Fibroblast of skin of back (primary cell): Measurements from ENCODE around the gene ABCA2.
A peak's percentile ranks its signal among the peaks of the same experiment; 100 is the strongest.

ENCODE experiments used
- DNase-seq: peaks from one replicate; pipeline ENCODE4 v3.0.0-alpha.2; 2013

Gene ABCA2

DNA sequence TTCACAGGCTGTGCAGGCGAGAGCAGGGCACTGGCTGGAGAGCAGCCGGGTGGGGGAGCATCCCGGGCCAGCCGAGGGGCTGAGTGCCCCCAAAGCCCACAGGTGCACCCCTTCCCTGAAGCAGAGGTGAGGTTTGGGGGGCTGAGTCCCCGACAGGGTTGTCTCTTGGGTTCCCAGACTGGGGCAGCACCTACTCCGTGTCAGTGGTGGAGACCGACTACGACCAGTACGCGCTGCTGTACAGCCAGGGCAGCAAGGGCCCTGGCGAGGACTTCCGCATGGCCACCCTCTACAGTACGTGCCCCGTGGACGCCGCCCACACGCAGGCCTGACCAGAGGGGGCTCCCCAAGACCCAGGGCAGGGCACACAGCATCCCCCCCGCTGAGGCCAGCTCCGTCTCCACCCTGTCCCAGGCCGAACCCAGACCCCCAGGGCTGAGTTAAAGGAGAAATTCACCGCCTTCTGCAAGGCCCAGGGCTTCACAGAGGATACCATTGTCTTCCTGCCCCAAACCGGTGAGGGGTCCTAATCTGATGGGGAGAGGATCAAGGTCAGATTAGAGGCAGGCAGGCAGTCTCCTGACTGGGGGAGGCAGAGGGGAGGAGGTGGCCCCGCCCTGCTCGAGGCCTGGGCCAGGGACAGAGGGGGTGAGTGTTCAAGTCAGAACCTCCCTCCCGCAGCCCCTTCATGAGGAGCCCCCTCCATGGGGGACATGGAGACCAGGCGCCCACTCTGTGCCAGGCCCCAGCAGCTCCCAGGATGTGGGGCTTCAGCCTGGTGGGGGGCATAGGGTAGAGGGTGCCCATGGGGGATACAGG is 48.1 kb downstream of the ABCA2 start:
- DNase-seq = no peak

DNA sequence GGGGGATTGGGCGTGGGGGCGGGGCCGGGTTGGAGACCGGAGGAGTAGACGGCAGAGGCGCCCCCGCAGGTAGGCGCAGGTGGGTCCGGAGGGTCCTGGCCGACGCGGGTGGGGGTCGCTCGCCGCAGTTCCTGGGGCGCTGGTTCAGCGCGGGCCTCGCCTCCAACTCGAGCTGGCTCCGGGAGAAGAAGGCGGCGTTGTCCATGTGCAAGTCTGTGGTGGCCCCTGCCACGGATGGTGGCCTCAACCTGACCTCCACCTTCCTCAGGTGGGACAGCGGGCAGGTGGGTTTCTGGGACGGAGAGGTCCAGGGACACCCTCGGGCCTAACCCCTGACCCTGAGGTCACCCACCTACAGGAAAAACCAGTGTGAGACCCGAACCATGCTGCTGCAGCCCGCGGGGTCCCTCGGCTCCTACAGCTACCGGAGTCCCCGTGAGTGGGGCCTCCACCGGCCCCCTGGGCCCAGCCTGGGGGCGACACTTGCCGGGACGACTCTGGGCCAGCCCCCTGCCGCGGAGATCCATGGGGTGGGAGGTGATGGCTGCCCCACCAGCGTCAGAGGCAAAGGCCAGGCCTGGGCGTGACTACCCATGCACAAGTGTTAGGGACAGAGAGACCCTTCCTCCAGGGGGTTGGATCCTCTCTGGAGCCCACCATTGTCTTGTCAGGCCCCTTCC is 49.0 kb downstream of the ABCA2 start:
- no peak for DNase-seq

DNA sequence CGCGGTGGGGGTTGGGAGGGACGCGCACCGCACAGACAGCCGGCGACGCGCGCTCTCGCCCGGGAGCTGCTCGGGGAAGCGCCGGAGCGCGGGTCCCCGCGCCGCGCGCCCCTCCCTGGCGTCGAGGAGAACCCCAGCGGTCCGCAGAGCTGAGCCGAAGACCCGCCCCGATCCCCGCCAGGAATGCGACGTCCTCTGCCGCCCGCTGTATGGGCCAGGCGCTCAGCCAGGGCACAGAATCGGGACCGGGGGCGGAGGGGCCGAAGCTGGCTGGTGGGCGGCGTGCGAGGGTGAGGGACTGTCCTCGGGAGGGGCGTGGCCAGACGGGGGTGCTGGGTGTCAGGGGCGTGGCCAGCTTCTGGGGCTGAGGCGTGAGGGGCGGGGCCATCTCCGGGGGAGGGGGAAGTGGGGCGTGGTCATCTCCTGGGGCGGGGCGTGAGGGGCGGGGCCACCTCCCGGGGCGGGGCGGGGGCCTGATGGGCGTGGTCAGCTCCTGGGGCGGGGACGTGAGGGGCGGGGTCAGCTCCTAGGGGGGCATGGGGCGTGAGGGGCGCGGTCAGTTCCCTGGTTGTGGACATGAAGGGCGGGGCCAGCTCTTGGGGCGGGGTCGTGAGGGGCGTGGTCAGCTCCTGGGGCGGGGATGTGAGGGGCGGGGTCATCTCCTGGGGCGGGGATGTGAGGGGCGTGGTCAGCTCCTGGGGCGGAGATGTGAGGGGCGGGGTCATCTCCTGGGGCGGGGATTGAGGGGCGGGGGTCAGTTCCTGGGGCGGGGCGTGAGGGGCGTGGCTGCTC is 49.8 kb downstream of the ABCA2 start:
- peak; percentile 45 for DNase-seq

- no peak for DNase-seq
Observed at GRCh38 chr9:136977649-136978072, 50.4 kb downstream of the ABCA2 start.

- DNase-seq = no peak
Observed at GRCh38 chr9:136977223-136977622, 50.8 kb downstream of the ABCA2 start, which contains the start of gene PTGDS. Gene PTGDS, plus strand, starts transcription at chr9:136977504. Its CDS starts 75 bp downstream, at chr9:136977579.

DNA sequence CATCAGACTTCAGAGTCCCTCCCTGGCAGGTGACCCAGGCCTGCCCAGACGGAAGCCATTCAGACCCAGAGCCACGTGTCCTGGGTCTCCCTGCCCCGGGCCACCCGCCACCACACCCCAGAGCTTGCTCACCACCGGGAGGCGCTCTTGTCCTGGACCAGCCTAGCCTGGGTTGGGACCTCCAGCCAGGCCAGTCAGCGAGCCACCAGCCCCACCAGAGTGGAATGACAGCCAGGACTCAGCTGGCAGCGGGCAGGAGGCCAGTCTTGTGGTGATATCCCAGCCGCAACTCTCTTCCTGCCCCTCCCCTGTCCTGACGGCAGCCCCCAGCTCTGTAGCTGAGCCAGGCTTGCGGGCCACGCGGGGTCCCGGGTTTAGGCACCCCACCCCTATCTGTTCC is 52.4 kb downstream of the ABCA2 start:
- peak; percentile 24 for DNase-seq

GRCh38 chr9:136974817-136975535 is 53.1 kb downstream of the ABCA2 start:
- DNase-seq = no peak

- DNase-seq = no peak
Observed at GRCh38 chr9:136973618-136974617, 54.1 kb downstream of the ABCA2 start.

- DNase-seq = no peak
Observed at GRCh38 chr9:136972743-136973142, 55.3 kb downstream of the ABCA2 start.

DNA sequence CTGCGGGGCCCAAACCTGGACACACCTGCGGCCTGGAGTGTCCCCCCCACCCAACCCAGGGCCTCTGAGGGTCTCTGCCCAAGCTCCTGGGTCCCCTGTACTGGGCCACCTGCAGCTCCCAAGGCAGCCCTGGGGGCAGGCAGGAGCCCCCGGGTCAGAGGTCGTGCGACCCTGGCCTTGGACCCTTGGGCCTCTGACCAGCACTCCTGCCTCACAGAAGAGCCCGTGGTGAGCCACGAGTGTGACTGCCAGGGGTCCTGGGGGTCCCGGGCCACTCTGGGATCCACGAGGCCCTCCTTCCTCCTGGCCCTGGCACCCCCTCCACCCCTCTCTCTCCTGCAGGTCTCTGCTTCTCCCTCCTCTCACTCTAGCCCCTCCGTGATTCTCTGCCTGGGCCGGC is 55.7 kb downstream of the ABCA2 start:
- no peak for DNase-seq

GRCh38 chr9:136971746-136972145 is 56.3 kb downstream of the ABCA2 start:
- no peak for DNase-seq

GRCh38 chr9:136970361-136970760 is 57.7 kb downstream of the ABCA2 start:
- no peak for DNase-seq

GRCh38 chr9:136969774-136970173 is 58.3 kb downstream of the ABCA2 start:
- DNase-seq = no peak

- no peak for DNase-seq
Observed at GRCh38 chr9:136969150-136969549, 58.9 kb downstream of the ABCA2 start.

DNA sequence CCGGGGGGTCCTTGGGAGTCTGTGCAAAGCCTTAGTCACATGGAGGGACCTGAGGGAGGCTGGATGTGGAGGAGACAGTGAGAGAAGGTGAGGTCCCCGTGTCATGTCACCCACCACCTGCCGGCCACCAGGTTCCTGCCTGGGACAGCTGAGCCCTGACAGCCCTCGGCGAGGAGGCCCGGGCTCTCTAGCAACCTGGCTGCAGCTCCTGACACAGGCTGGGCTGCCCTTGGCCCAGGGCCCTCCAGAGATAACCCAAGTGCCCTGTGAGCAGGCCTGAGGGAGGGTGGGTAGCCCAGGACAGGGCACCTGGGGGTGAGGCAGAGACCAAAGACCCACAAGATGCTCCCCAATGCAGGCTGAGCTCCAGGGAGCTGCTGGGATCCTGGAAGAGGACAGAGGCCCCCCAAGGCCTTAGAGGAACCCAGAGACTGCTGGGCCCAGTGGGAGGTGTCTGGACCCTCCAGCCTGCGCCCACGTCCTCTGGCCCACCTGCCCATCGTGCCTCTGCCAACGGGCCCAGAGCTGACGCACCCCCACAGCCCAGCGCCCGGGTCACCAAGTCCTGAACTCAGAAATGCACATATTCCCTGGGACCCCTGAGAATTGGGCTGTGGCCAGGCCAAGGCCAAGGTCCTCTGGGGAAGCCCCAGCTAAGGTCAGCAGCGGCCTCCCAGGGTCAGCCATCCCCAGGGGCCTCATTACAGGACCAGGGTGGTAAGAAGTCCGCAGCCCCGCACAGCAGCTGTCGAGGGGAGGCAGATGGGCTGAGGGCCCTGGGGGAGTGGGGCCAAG is 59.5 kb downstream of the ABCA2 start:
- no peak for DNase-seq

DNA sequence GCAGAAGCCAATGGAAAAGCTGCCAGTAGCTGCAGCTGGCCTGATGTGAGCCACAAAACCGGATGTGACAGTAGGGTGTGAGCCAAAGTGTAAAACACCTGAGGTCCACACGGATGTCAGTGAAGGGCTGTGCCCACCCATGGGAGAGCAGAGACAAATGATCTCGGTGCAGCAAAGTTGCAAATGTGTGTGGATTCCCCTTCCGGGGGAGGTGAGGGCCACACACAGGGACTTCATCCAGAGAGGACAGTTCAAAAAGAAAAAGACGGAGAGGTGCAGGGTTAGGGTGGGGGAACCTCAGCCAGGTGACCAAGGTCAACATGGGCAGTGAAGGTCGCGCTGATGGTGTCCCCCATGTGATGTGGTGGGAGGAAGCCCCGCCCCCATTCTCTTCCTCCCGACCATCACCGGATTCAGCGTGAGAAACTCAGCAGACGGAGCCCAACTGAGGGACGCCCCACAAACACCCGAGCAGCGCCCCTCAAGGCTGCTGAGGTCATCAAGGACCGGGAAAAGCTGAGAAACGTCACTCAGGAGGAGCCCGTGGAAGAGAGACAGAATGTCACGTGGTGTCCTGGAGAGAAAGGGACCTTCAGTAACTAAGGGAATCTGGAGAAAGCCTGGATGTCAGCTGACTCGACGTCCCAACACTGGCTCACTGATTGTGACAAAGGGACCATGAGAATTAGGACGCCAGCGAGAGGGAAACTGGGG is 62.1 kb downstream of the ABCA2 start:
- no peak for DNase-seq

DNA sequence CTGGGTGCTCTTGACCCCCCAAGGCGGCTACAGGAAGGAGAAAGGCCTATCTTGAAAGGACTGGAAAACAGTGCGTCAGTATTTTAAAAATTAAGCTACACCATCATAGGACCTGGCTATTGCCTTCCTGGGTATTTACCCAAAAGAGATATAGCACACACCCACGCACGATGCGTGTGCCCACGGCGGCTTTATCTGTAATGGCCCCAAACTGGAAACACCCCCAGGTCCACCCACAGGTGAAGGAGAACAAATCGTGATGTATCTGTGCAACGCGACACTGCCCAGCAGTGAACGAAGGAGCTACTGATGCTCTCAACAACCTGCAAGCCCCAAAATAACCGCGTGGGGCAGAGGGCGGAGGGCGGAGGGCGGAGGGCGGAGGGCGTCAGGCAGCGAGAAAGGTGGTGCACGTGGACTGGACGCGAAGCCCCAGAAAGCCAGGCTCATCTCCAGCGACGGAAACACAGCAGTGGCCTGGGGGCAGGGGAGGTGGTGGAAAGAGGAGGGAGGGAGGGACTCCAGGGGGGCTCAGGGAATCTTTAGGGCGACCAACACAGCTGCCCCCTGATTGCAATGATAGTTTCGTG is 63.1 kb downstream of the ABCA2 start:
- no peak for DNase-seq

- no peak for DNase-seq
Observed at GRCh38 chr9:136964171-136964689, 63.8 kb downstream of the ABCA2 start.

DNA sequence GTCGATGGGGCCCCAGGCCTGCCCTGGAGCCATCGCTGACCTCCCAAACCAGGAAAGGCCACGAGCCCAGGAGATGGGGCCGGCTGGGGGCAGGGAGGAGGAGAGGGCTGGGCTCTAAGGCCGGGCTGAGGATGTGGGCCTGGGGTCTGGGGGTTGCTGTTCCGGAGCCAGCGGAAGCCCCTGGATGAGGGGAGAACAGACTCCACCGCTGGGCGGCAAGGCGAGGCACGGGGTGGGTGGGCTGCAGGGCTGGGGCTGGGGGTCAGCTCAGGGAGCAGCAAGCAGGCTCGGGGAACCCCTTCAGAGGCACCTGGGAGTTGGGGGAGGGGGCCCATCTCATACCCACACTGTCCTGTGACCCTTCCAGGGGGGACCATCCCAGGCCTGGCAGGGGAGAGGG is 64.3 kb downstream of the ABCA2 start:
- DNase-seq = no peak
